H9 (cell line): Measurements from ENCODE around the gene COA8. TPM values are rescaled to one million over a fixed set of nuclear protein-coding genes. Genes with fewer than 3 reads are reported as not detected.

Source experiments
- DNase-seq: peaks from one replicate; pipeline ENCODE4 v3.0.0-alpha.2; 2017
- H2AFZ ChIP-seq: one replicate; pipeline ENCODE4 v1.6.1; 2013; ENCODE audit warnings: mild to moderate bottlenecking, low read length, control low read depth, moderate library complexity
- H2AK5ac ChIP-seq: 2 replicates; pipeline ENCODE4 v1.6.1; 2013; ENCODE audit warnings: low read length, control low read depth, mixed read lengths; ENCODE audit not compliant: insufficient read length
- H2BK120ac ChIP-seq: one replicate; pipeline ENCODE4 v1.6.1; 2013; ENCODE audit warnings: low read depth, mild to moderate bottlenecking, low read length, control low read depth, inconsistent platforms; ENCODE audit not compliant: poor library complexity, severe bottlenecking
- H2BK12ac ChIP-seq: 2 replicates; pipeline ENCODE4 v1.6.1; 2013; ENCODE audit warnings: low read length, control low read depth, mixed read lengths, low read depth; ENCODE audit not compliant: insufficient read length
- H2BK15ac ChIP-seq: 2 replicates; pipeline ENCODE4 v1.6.1; 2013; ENCODE audit warnings: low read depth, low read length, control low read depth
- H2BK20ac ChIP-seq: one replicate; pipeline ENCODE4 v1.6.1; 2013; ENCODE audit warnings: low read depth, mild to moderate bottlenecking, low read length, control low read depth, inconsistent platforms; ENCODE audit not compliant: poor library complexity, severe bottlenecking
- H2BK5ac ChIP-seq: 2 replicates; pipeline ENCODE4 v1.6.1; 2013; ENCODE audit warnings: low read length, control low read depth, mixed read lengths; ENCODE audit not compliant: insufficient read length
- H3K14ac ChIP-seq: 2 replicates; pipeline ENCODE4 v1.6.1; 2013; ENCODE audit warnings: low read length, control low read depth; ENCODE audit not compliant: insufficient read depth
- H3K18ac ChIP-seq: 2 replicates; pipeline ENCODE4 v1.6.1; 2013; ENCODE audit warnings: low read depth, mild to moderate bottlenecking, mixed read lengths, low read length, control low read depth; ENCODE audit not compliant: insufficient read length
- H3K23ac ChIP-seq: 2 replicates; pipeline ENCODE4 v1.6.1; 2013; ENCODE audit warnings: low read length, control low read depth, mixed read lengths, low read depth; ENCODE audit not compliant: insufficient read length
- H3K23me2 ChIP-seq: 2 replicates; pipeline ENCODE4 v1.6.1; 2013; ENCODE audit warnings: low read depth, mild to moderate bottlenecking, mixed read lengths, low read length, control low read depth; ENCODE audit not compliant: insufficient read length, poor library complexity, severe bottlenecking
- H3K27ac ChIP-seq: 2 replicates; pipeline ENCODE4 v1.5.1; 2013; ENCODE audit warnings: low read length, control low read depth, mixed read lengths, low read depth; ENCODE audit not compliant: insufficient read length
- H3K27me3 ChIP-seq: 2 replicates; pipeline ENCODE4 v1.6.1; 2013; ENCODE audit warnings: low read length, control low read depth, inconsistent platforms; ENCODE audit not compliant: insufficient read depth
- H3K4ac ChIP-seq: 2 replicates; pipeline ENCODE4 v1.6.1; 2013; ENCODE audit warnings: low read depth, mild to moderate bottlenecking, control low read depth, inconsistent platforms, low read length, moderate library complexity
- H3K4me1 ChIP-seq: 2 replicates; pipeline ENCODE4 v1.6.1; 2013; ENCODE audit warnings: low read length, control low read depth, inconsistent platforms; ENCODE audit not compliant: insufficient read depth
- H3K4me2 ChIP-seq: 2 replicates; pipeline ENCODE4 v1.6.1; 2013; ENCODE audit warnings: low read length, control low read depth, mixed read lengths; ENCODE audit not compliant: insufficient read length, insufficient read depth
- H3K56ac ChIP-seq: 2 replicates; pipeline ENCODE4 v1.6.1; 2013; ENCODE audit warnings: low read depth, mild to moderate bottlenecking, mixed read lengths, low read length, control low read depth; ENCODE audit not compliant: insufficient read length
- H3K79me1 ChIP-seq: 2 replicates; pipeline ENCODE4 v1.6.1; 2013; ENCODE audit warnings: low read depth, mild to moderate bottlenecking, moderate library complexity, low read length, control low read depth, inconsistent platforms; ENCODE audit not compliant: insufficient read depth, poor library complexity, severe bottlenecking
- H3K79me2 ChIP-seq: 2 replicates; pipeline ENCODE4 v1.6.1; 2013; ENCODE audit warnings: low read length, control low read depth, inconsistent platforms; ENCODE audit not compliant: insufficient read depth
- H3K9ac ChIP-seq: 2 replicates; pipeline ENCODE4 v1.6.1; 2013; ENCODE audit warnings: low read length, control low read depth, mixed read lengths; ENCODE audit not compliant: insufficient read length; ENCODE audit errors: extremely low read depth
- H3K9me3 ChIP-seq: one replicate; pipeline ENCODE4 v1.6.1; 2013; ENCODE audit warnings: low read depth, low read length, inconsistent platforms; ENCODE audit not compliant: control insufficient read depth
- H3T11ph ChIP-seq: one replicate; pipeline ENCODE4 v1.6.1; 2013; ENCODE audit warnings: mild to moderate bottlenecking, low read length, control low read depth, inconsistent platforms
- H4K20me1 ChIP-seq: one replicate; pipeline ENCODE4 v1.6.1; 2013; ENCODE audit not compliant: control insufficient read depth, insufficient read length, insufficient read depth
- H4K5ac ChIP-seq: 2 replicates; pipeline ENCODE4 v1.6.1; 2013; ENCODE audit warnings: low read depth, mild to moderate bottlenecking, mixed read lengths, low read length, control low read depth; ENCODE audit not compliant: insufficient read length
- H4K8ac ChIP-seq: replicated peaks from 2 replicates; pipeline ENCODE4 v1.6.1; 2013; ENCODE audit warnings: low read length, control low read depth, mixed read lengths, low read depth; ENCODE audit not compliant: insufficient read length
- H4K91ac ChIP-seq: 2 replicates; pipeline ENCODE4 v1.6.1; 2013; ENCODE audit warnings: low read depth, mild to moderate bottlenecking, moderate library complexity, mixed read lengths, low read length, control low read depth; ENCODE audit not compliant: insufficient read length
- H3K27ac Mint-ChIP-seq, 3 experiments: 2 replicates in 2 of 3; 3 replicates in 1 of 3; pipeline ENCODE4 v1.8.0; 2020 to 2021; ENCODE audit warnings: mixed read lengths in 3 of 3, mild to moderate bottlenecking in 1 of 3, moderate library complexity in 1 of 3
- H3K27me3 Mint-ChIP-seq: 2 replicates; pipeline ENCODE4 v1.8.0; 2021; ENCODE audit warnings: low read depth, mild to moderate bottlenecking, moderate library complexity, mixed read lengths
- H3K36me3 Mint-ChIP-seq, 3 experiments: 2 replicates in 2 of 3; 3 replicates in 1 of 3; pipeline ENCODE4 v1.8.0; 2020 to 2021; ENCODE audit warnings: low read depth in 3 of 3, mixed read lengths in 3 of 3; ENCODE audit not compliant: insufficient read depth in 1 of 3
- H3K4me1 Mint-ChIP-seq, 2 experiments: 2 replicates each; pipeline ENCODE4 v1.8.0; 2020; ENCODE audit warnings: mixed read lengths in 2 of 2
- H3K4me3 Mint-ChIP-seq, 2 experiments: 2 replicates in 1 of 2; 3 replicates in 1 of 2; pipeline ENCODE4 v1.8.0; 2020 to 2021; ENCODE audit warnings: mild to moderate bottlenecking in 2 of 2, mixed read lengths in 2 of 2, moderate library complexity in 1 of 2
- H3K9me3 Mint-ChIP-seq, 2 experiments: 2 replicates in 1 of 2; 3 replicates in 1 of 2; pipeline ENCODE4 v1.8.0; 2020; ENCODE audit warnings: mild to moderate bottlenecking in 2 of 2, mixed read lengths in 2 of 2, moderate library complexity in 1 of 2
- CTCF ChIP-seq: fragments of 200-600 bp; sonication (generic); conservative IDR thresholded peaks from 3 replicates; pipeline ENCODE4 v1.8.0; 2021; ENCODE audit warnings: antibody characterized with exemption, mild to moderate bottlenecking
- WGBS: extraction: QIAGEN DNeasy Blood & Tissue Kit; methylation state at CpG from one replicate; pipeline ENCODE4 v1.1.7; 2013; ENCODE audit warnings: missing lambda C conversion rate, low lambda C conversion rate, mixed read lengths; ENCODE audit not compliant: insufficient read length; ENCODE audit errors: extremely low coverage; 5-methylcytosine and 5-hydroxymethylcytosine counted together
- total RNA-seq: library from RNA; stranded (reverse); gene quantifications from 2 replicates; pipeline ENCODE4 v1.2.1, GENCODE V29; 2021

Gene COA8
- total RNA-seq, 1 experiment from 2014 or later = 45.5 TPM

- WGBS = no CpG with 5 or more reads among the region's 29 CpGs
- no peak overlapping the region; a peak in 2 of 7 replicates for H3K27ac Mint-ChIP-seq
- Histone ChIP-seq H2AFZ (no peak overlapping the region), H4K5ac (no peak overlapping the region), H2BK12ac (no peak overlapping the region), H3K27ac (no peak overlapping the region), H4K8ac (no peak overlapping the region), H4K91ac (no peak overlapping the region), H3K4me1 (no peaks in the 10 kb centered on the region; the same call in 1 of the 2 replicates), H3K79me2 (no peaks in the 10 kb centered on the region), H3K9me3 (no peaks in the 10 kb centered on the region), H2BK120ac (no peak overlapping the region), H3T11ph (no peak overlapping the region), H3K14ac (no peak overlapping the region), H3K56ac (no peak overlapping the region), H3K79me1 (no peaks in the 10 kb centered on the region), H4K20me1 (no peaks in the 10 kb centered on the region), H3K23me2 (peaks cover 4% of the 10 kb centered on the region), H2BK20ac (no peak overlapping the region), H2BK5ac (no peak overlapping the region), H3K4me2 (no peak overlapping the region), H3K9ac (no peak overlapping the region), H2AK5ac (no peak overlapping the region), H3K27me3 (no peaks in the 10 kb centered on the region), H2BK15ac (no peak overlapping the region), H3K18ac (no peak overlapping the region), H3K4ac (no peak overlapping the region), H3K23ac (no peak overlapping the region)
- no peak for DNase-seq
- H3K27me3 Mint-ChIP-seq = peaks cover 3% of the 10 kb centered on the region
- no peak overlapping the region for H3K4me3 Mint-ChIP-seq
- H3K36me3 Mint-ChIP-seq = no peaks in the 10 kb centered on the region
- no peak for TF ChIP-seq CTCF
- peaks cover 12 to 24% of the 10 kb centered on the region in 2 experiments for H3K4me1 Mint-ChIP-seq
- no peaks in the 10 kb centered on the region for H3K9me3 Mint-ChIP-seq
Observed at GRCh38 chr14:103545219-103545914, 17.4 kb upstream of the COA8 start.
